Liver (tissue), 9 donors: ENCODE results near the gene IL17RE. TPM values are rescaled to one million over a fixed set of nuclear protein-coding genes. Genes with fewer than 3 reads are reported as not detected.

Experiments
- DNase-seq: peaks from one replicate; pipeline ENCODE4 v3.0.0-alpha.2; 2017; ENCODE audit warnings: low spot score
- H3K27ac ChIP-seq, 2 donors: one replicate each; pipeline ENCODE4 v1.7.0; 2013; ENCODE audit warnings: inconsistent platforms in 2 of 2, low read length in 2 of 2, control low read depth in 1 of 2, low read depth in 1 of 2, mild to moderate bottlenecking in 1 of 2
- H3K27me3 ChIP-seq, 4 donors: one replicate each; pipeline versions ENCODE4 v1.6.1 to v1.7.0; 2013; ENCODE audit warnings: low read length in 3 of 4, inconsistent platforms in 1 of 4, mild to moderate bottlenecking in 1 of 4, moderate library complexity in 1 of 4; ENCODE audit not compliant: control insufficient read depth in 4 of 4, insufficient read depth in 4 of 4
- H3K36me3 ChIP-seq, 4 donors: one replicate each; pipeline versions ENCODE4 v1.6.1 to v1.7.0; 2013; ENCODE audit warnings: low read length in 3 of 4, mild to moderate bottlenecking in 3 of 4, low read depth in 1 of 4, moderate library complexity in 1 of 4; ENCODE audit not compliant: control insufficient read depth in 4 of 4, insufficient read depth in 3 of 4
- H3K4me1 ChIP-seq, 4 donors: one replicate each; pipeline versions ENCODE4 v1.6.1 to v1.7.0; 2013; ENCODE audit warnings: low read length in 3 of 4, mild to moderate bottlenecking in 3 of 4, moderate library complexity in 1 of 4; ENCODE audit not compliant: control insufficient read depth in 4 of 4, insufficient read depth in 4 of 4
- H3K4me3 ChIP-seq, 3 donors: one replicate each; pipeline versions ENCODE4 v1.6.1 to v1.7.0; 2013; ENCODE audit warnings: low read length in 3 of 3, control low read depth in 1 of 3, low read depth in 1 of 3, mild to moderate bottlenecking in 1 of 3
- H3K9ac ChIP-seq, 2 donors: one replicate each; pipeline ENCODE4 v1.7.0; 2013; ENCODE audit warnings: low read length in 2 of 2, mild to moderate bottlenecking in 2 of 2, moderate library complexity in 2 of 2, control low read depth in 1 of 2, low read depth in 1 of 2
- H3K9me3 ChIP-seq, 4 donors: one replicate each; pipeline versions ENCODE4 v1.6.1 to v1.7.0; 2013; ENCODE audit warnings: low read length in 3 of 4; ENCODE audit not compliant: control insufficient read depth in 4 of 4
- EGR1 ChIP-seq, 2 donors: IDR thresholded peaks; 2 replicates each; pipeline ENCODE4 v1.6.1; 2016 to 2018; ENCODE audit warnings: antibody characterized with exemption in 2 of 2, low read depth in 2 of 2
- FOXA2 ChIP-seq: IDR thresholded peaks from 2 replicates; pipeline ENCODE4 v1.6.1; 2016; ENCODE audit warnings: antibody characterized with exemption
- GABPA ChIP-seq, 2 donors: IDR thresholded peaks in 1 of 2; conservative IDR thresholded peaks in 1 of 2; 2 replicates each; pipeline ENCODE4 v1.6.1; 2016; ENCODE audit warnings: antibody characterized with exemption in 2 of 2, mild to moderate bottlenecking in 1 of 2, moderate library complexity in 1 of 2
- NR2F2 ChIP-seq: IDR thresholded peaks from 2 replicates; pipeline ENCODE4 v1.6.1; 2016; ENCODE audit warnings: antibody characterized with exemption
- RAD21 ChIP-seq, 2 donors: IDR thresholded peaks; 2 replicates each; pipeline ENCODE4 v1.6.1; 2016; ENCODE audit warnings: antibody characterized with exemption in 2 of 2, mild to moderate bottlenecking in 2 of 2
- SP1 ChIP-seq: IDR thresholded peaks from 2 replicates; pipeline ENCODE4 v1.6.1; 2018; ENCODE audit warnings: antibody characterized with exemption, mild to moderate bottlenecking
- TAF1 ChIP-seq: conservative IDR thresholded peaks from 2 replicates; pipeline ENCODE4 v1.6.1; 2016; ENCODE audit warnings: antibody characterized with exemption, mild to moderate bottlenecking
- YY1 ChIP-seq: IDR thresholded peaks from 2 replicates; pipeline ENCODE4 v1.6.1; 2016; ENCODE audit warnings: antibody characterized with exemption, mild to moderate bottlenecking
- WGBS: extraction: QIAGEN DNeasy Blood & Tissue Kit; methylation state at CpG from one replicate; pipeline ENCODE4 v1.1.7; 2013; 5-methylcytosine and 5-hydroxymethylcytosine counted together
- polyA plus RNA-seq, 2 donors: library from polyadenylated mRNA; stranded (reverse) in 1 of 2; unstranded in 1 of 2; fragments of 200-250 nt in 1 of 2; fragments of >200 nt in 1 of 2; fragmentation: Nextera tagmentation in 1 of 2; extraction: Ambion mirVana in 1 of 2; gene quantifications; one replicate each; pipeline versions ENCODE4 v1.2.1 to v1.2.3, GENCODE V29; 2013 to 2015
- total RNA-seq, 2 donors: library from RNA; depleted of rRNA; stranded (reverse); fragments of >200 nt; gene quantifications; one replicate each; pipeline ENCODE4 v1.2.3, GENCODE V29; 2014
- TF ChIP-seq, protein P1 (sequence below): IDR thresholded peaks from 2 replicates; pipeline ENCODE4 v1.6.1; 2016; ENCODE audit warnings: antibody characterized with exemption, mild to moderate bottlenecking
- TF ChIP-seq, protein P2 (sequence below): IDR thresholded peaks from 2 replicates; pipeline ENCODE4 v1.6.1; 2016; ENCODE audit warnings: antibody characterized with exemption
- TF ChIP-seq, protein P3 (sequence below): fragments of 150-350 bp; IDR thresholded peaks from 2 replicates; pipeline ENCODE4 v1.5.1; 2017; ENCODE audit warnings: improper control_type of control experiment, low read depth, low read length; ENCODE audit not compliant: missing input control
- donor health status: healthy.
- donor health status: healthy.
- donor health status: healthy.
- donor health status: healthy.
- donor health status: healthy.

Gene IL17RE
- total and polyA plus RNA-seq, 4 donors: 0.42 to 2.1 (median 0.90) TPM

DNA sequence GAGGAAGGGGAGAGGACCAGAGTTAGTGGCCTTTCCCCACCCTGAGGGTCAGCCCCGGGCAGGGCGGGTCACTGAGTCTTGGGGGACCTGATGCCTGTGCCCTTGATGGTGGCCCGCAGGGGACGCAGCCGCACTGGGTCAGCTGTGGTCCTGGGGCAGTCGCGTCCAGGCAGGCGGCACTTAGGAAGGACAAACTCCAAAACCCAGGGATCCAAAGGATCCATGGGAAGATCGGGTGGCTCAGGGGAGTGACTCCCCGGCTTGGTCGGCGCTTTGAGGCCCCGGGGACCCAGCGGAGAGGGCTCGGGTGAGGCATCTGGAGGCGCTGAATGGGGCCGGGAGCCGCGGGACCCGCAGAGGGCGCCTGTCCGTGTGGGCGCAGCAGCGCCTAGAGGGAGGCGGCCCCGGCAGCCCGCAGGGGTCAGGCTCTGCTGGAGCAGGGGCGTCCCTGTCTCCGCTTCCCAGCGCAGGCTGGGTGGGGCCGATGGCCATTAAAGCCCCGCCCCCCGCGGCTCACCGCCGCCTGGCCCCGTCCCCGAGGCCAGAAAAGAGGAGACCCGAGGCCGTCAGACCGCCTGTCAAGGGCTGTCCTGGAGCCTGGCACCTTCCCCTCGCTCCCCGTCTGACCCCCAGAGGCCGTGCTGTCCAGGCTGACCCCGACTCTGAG lies 40.1 kb upstream of the IL17RE start:
- no peak overlapping the region for H3K9ac ChIP-seq
- peak overlapping the region in 2 of 3 donors; percentile 43 to 52 for H3K4me3 ChIP-seq
- no peak for TF ChIP-seq YY1
- TF ChIP-seq TAF1: no peak
- peak; percentile 54 to 76 for TF ChIP-seq RAD21 (IDR thresholded peaks at IDR 0.05)
- TF ChIP-seq GABPA (IDR thresholded peaks at IDR 0.05 in 1 of 2, conservative IDR thresholded peaks at IDR 0.05 in 1 of 2): no peak
- TF ChIP-seq SP1: no peak
- TF ChIP-seq, protein P1, sequence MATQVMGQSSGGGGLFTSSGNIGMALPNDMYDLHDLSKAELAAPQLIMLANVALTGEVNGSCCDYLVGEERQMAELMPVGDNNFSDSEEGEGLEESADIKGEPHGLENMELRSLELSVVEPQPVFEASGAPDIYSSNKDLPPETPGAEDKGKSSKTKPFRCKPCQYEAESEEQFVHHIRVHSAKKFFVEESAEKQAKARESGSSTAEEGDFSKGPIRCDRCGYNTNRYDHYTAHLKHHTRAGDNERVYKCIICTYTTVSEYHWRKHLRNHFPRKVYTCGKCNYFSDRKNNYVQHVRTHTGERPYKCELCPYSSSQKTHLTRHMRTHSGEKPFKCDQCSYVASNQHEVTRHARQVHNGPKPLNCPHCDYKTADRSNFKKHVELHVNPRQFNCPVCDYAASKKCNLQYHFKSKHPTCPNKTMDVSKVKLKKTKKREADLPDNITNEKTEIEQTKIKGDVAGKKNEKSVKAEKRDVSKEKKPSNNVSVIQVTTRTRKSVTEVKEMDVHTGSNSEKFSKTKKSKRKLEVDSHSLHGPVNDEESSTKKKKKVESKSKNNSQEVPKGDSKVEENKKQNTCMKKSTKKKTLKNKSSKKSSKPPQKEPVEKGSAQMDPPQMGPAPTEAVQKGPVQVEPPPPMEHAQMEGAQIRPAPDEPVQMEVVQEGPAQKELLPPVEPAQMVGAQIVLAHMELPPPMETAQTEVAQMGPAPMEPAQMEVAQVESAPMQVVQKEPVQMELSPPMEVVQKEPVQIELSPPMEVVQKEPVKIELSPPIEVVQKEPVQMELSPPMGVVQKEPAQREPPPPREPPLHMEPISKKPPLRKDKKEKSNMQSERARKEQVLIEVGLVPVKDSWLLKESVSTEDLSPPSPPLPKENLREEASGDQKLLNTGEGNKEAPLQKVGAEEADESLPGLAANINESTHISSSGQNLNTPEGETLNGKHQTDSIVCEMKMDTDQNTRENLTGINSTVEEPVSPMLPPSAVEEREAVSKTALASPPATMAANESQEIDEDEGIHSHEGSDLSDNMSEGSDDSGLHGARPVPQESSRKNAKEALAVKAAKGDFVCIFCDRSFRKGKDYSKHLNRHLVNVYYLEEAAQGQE: no peak
- TF ChIP-seq EGR1 (IDR thresholded peaks at IDR 0.05; ENCODE audit: low read depth in 2 of 2): no peak
- TF ChIP-seq, protein P2, sequence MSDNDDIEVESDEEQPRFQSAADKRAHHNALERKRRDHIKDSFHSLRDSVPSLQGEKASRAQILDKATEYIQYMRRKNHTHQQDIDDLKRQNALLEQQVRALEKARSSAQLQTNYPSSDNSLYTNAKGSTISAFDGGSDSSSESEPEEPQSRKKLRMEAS: no peak
- TF ChIP-seq NR2F2: no peak
- TF ChIP-seq, protein P3, sequence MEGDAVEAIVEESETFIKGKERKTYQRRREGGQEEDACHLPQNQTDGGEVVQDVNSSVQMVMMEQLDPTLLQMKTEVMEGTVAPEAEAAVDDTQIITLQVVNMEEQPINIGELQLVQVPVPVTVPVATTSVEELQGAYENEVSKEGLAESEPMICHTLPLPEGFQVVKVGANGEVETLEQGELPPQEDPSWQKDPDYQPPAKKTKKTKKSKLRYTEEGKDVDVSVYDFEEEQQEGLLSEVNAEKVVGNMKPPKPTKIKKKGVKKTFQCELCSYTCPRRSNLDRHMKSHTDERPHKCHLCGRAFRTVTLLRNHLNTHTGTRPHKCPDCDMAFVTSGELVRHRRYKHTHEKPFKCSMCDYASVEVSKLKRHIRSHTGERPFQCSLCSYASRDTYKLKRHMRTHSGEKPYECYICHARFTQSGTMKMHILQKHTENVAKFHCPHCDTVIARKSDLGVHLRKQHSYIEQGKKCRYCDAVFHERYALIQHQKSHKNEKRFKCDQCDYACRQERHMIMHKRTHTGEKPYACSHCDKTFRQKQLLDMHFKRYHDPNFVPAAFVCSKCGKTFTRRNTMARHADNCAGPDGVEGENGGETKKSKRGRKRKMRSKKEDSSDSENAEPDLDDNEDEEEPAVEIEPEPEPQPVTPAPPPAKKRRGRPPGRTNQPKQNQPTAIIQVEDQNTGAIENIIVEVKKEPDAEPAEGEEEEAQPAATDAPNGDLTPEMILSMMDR: peak; percentile 30
- TF ChIP-seq FOXA2: no peak
- no peaks in the 10 kb centered on the region for H3K36me3 ChIP-seq
- peak; percentile 59 for DNase-seq
- H3K27me3 ChIP-seq: no peaks in the 10 kb centered on the region
- WGBS: 12% methylated on average over 45 of the region's 45 CpGs
- H3K4me1 ChIP-seq: peaks cover 0 to 8% (median 3%) of the 10 kb centered on the region in 4 donors
- no peak overlapping the region for H3K27ac ChIP-seq
- H3K9me3 ChIP-seq: no peaks in the 10 kb centered on the region

DNA sequence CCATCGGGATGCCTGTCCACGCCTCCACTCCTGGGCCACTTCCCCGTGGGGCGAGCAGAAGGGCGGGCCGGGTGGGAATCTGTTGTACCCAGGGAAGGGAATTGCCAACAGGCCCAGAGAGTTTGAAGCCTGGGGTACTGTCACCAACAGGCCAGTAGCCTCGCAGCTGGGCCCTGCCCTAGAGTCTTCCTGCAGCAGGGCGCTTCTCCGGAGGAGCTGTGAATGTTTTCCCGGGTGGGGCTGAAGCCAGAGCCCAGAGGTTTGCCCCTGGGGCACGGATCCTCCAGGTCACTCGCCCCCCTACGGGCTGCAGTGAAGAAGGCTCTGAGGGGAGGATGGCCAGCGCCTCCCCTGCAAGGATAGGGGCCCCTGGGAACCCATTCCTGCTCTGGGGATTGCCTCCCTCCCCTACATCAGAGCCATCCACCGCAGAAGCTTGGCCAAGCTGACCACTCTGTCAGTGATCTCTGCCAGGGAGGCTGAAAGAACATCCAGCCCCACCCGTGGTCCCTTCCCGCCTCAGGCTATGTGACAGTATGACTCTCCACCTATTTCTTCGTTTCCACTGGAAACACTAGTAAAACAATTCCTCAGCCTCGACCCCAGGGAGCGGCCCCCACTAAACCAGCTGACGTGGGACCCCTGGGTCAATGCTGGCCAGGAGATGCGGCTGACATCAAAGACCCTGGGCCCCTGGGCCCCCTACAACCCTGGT lies 39.4 kb upstream of the IL17RE start:
- TF ChIP-seq, protein P1: no peak
- H3K36me3 ChIP-seq: no peaks in the 10 kb centered on the region
- peaks cover 0 to 8% (median 3%) of the 10 kb centered on the region in 4 donors for H3K4me1 ChIP-seq
- no peaks in the 10 kb centered on the region for H3K9me3 ChIP-seq
- DNase-seq: no peak
- H3K27ac ChIP-seq: no peak overlapping the region
- H3K9ac ChIP-seq: no peak overlapping the region
- no peaks in the 10 kb centered on the region for H3K27me3 ChIP-seq
- 79% methylated on average over 22 of the region's 22 CpGs for WGBS
- peak overlapping the region in 2 of 3 donors; percentile 43 to 52 for H3K4me3 ChIP-seq
